Femur (tissue), 1 donor: Measurements from ENCODE around the gene SEMA5B.

Source experiments
- DNase-seq: peaks from one replicate; pipeline ENCODE4 v3.0.0-alpha.2; 2017

The SEMA5B gene

GRCh38 chr3:123058505-123058904 lies 30.9 kb upstream of the SEMA5B start:
- DNase-seq, result no peak

- DNase-seq, result no peak
These were observed 27.8 kb upstream of the SEMA5B start for GRCh38 chr3:123055352-123055751.

- DNase-seq, result no peak
These were observed 27.4 kb upstream of the SEMA5B start for GRCh38 chr3:123054931-123055330.

- peak; percentile 50 for DNase-seq
These were observed 26.7 kb upstream of the SEMA5B start for GRCh38 chr3:123054109-123054778.

- no peak for DNase-seq
These were observed 25.5 kb upstream of the SEMA5B start for GRCh38 chr3:123053107-123053506.

- DNase-seq, result no peak
These were observed 23.1 kb upstream of the SEMA5B start for GRCh38 chr3:123050666-123051065.

- DNase-seq, result no peak
These were observed 21.1 kb upstream of the SEMA5B start for GRCh38 chr3:123048480-123049237.

- no peak for DNase-seq
These were observed 19.4 kb upstream of the SEMA5B start for GRCh38 chr3:123047062-123047319.

- no peak for DNase-seq
These were observed 18.9 kb upstream of the SEMA5B start for GRCh38 chr3:123046262-123047061.

- DNase-seq, result no peak
These were observed 17.6 kb upstream of the SEMA5B start for GRCh38 chr3:123044981-123045763.

- no peak for DNase-seq
These were observed 14.8 kb upstream of the SEMA5B start for GRCh38 chr3:123042413-123042812.

GRCh38 chr3:123039178-123039577 lies 11.6 kb upstream of the SEMA5B start:
- DNase-seq, result no peak

- no peak for DNase-seq
These were observed 11.2 kb upstream of the SEMA5B start for GRCh38 chr3:123038751-123039150.

GRCh38 chr3:123037015-123037375 lies 9.4 kb upstream of the SEMA5B start:
- DNase-seq, result no peak

GRCh38 chr3:123036352-123037014 lies 8.9 kb upstream of the SEMA5B start:
- DNase-seq, result no peak

GRCh38 chr3:123034996-123035395 lies 7.4 kb upstream of the SEMA5B start:
- no peak for DNase-seq

GRCh38 chr3:123034120-123034519 lies 6.6 kb upstream of the SEMA5B start:
- DNase-seq, result no peak

- no peak for DNase-seq
These were observed 4.5 kb upstream of the SEMA5B start for GRCh38 chr3:123032057-123032456.

GRCh38 chr3:123031051-123031450 lies 3.5 kb upstream of the SEMA5B start:
- no peak for DNase-seq

- DNase-seq, result peak; percentile 59
These were observed 768 bp upstream of the SEMA5B start for GRCh38 chr3:123028233-123028828.

- peak; percentile 31 for DNase-seq
These were observed 835 bp downstream of the SEMA5B start for GRCh38 chr3:123026565-123027291.
